Erythroblast (primary cell): ENCODE data around the gene AMPD2.
"Not testable (repeated sequence)": the region's sequence is repeated elsewhere in the genome, so short reads cannot be mapped to it uniquely, and the experiment has no call there.

Source experiments
- GATA1 ChIP-seq: IDR thresholded peaks from 2 replicates; pipeline ENCODE4 v1.6.1; 2011; ENCODE audit warnings: low read depth, mild to moderate bottlenecking, control low read depth, low read length, moderate library complexity
- POLR2A ChIP-seq: IDR thresholded peaks from 2 replicates; pipeline ENCODE4 v1.6.1; 2011; ENCODE audit warnings: mild to moderate bottlenecking, low read length

- TF ChIP-seq POLR2A, GATA1: not testable (repeated sequence)
Observed at GRCh38 chr1:109673861-109674260, 54.2 kb downstream of the AMPD2 start.
